PC-3 (cell line): ENCODE measurements around the gene SPACA4. TPM values are rescaled to one million over a fixed set of nuclear protein-coding genes. Genes with fewer than 3 reads are reported as not detected.

Experiments
- ATAC-seq: fragments of 200-7000 bp; cut with Tn5 transposase; 2 replicates; pipeline ENCODE4 v1.9.1; 2020; ENCODE audit warnings: mild to moderate bottlenecking, moderate library complexity
- BruUV-seq: library from RNA; stranded (reverse); fragments of 400-500 nt; replicated peaks from 2 replicates; lab custom pipeline; 2021; lab: Mats Ljungman, UMichigan
- CTCF ChIA-PET: fragments of 300-600 bp; sonication (Branson Sonifier 250); formaldehyde crosslinking; loops from one replicate; lab custom pipeline; 2022; ENCODE audit warnings: antibody characterized with exemption; lab: Charles Lee
- POLR2A ChIA-PET: fragments of 300-600 bp; sonication (Branson Sonifier 250); formaldehyde crosslinking; loops from one replicate; lab custom pipeline; 2022; ENCODE audit warnings: antibody characterized with exemption; ENCODE audit not compliant: unreplicated experiment; lab: Charles Lee
- DNase-seq: peaks from one replicate; pipeline ENCODE4 v3.0.0-alpha.2; 2015
- H2AFZ ChIP-seq: fragments of 300-600 bp; sonication (generic); 2 replicates; pipeline ENCODE4 v1.6.0; 2016; ENCODE audit warnings: antibody characterized with exemption, low read length
- H3F3A ChIP-seq: fragments of 300-600 bp; sonication (generic); one replicate; pipeline ENCODE4 v1.6.0; 2017; ENCODE audit warnings: antibody characterized with exemption, low read length, control low read depth, mild to moderate bottlenecking; ENCODE audit not compliant: unreplicated experiment
- H3K27ac ChIP-seq: fragments of 300-600 bp; sonication (generic); 2 replicates; pipeline ENCODE4 v1.5.1; 2016; ENCODE audit warnings: mild to moderate bottlenecking, low read length
- H3K27me3 ChIP-seq: fragments of 300-600 bp; sonication (generic); 2 replicates; pipeline ENCODE4 v1.6.1; 2016; ENCODE audit warnings: low read length, mixed read lengths
- H3K36me3 ChIP-seq: fragments of 300-600 bp; sonication (generic); 2 replicates; pipeline ENCODE4 v1.6.1; 2016; ENCODE audit warnings: low read depth, mixed run types, low read length, mixed read lengths
- H3K4me1 ChIP-seq: fragments of 300-600 bp; sonication (generic); 2 replicates; pipeline ENCODE4 v1.5.1; 2016; ENCODE audit warnings: low read length; ENCODE audit not compliant: insufficient read depth
- H3K4me2 ChIP-seq: fragments of 300-600 bp; sonication (generic); 2 replicates; pipeline ENCODE4 v1.6.0; 2016; ENCODE audit warnings: low read length
- H3K4me3 ChIP-seq: fragments of 300-600 bp; sonication (generic); 2 replicates; pipeline ENCODE4 v1.5.1; 2016; ENCODE audit warnings: mild to moderate bottlenecking, low read length, mixed read lengths
- H3K79me2 ChIP-seq: fragments of 300-600 bp; sonication (generic); 2 replicates; pipeline ENCODE4 v1.6.1; 2017; ENCODE audit warnings: low read length, mixed read lengths
- H3K9ac ChIP-seq: fragments of 300-600 bp; sonication (generic); 2 replicates; pipeline ENCODE4 v1.6.0; 2016; ENCODE audit warnings: mild to moderate bottlenecking, low read length
- H3K9me2 ChIP-seq: fragments of 300-600 bp; sonication (generic); replicated peaks from 2 replicates; pipeline ENCODE4 v1.6.1; 2016; ENCODE audit warnings: mixed run types, low read length, mixed read lengths
- H3K9me3 ChIP-seq: fragments of 300-600 bp; sonication (generic); 2 replicates; pipeline ENCODE4 v1.6.1; 2016; ENCODE audit warnings: low read length, mixed read lengths
- H4K20me1 ChIP-seq: fragments of 300-600 bp; sonication (generic); 2 replicates; pipeline ENCODE4 v1.6.1; 2016; ENCODE audit warnings: low read length, mixed read lengths
- CTCF ChIP-seq: fragments of 300-600 bp; sonication (generic); conservative IDR thresholded peaks from 2 replicates; pipeline ENCODE4 v1.5.1; 2017; ENCODE audit warnings: antibody characterized with exemption, low read depth, mild to moderate bottlenecking, low read length
- EZH2 ChIP-seq: fragments of 300-600 bp; sonication (generic); IDR thresholded peaks from one replicate; pipeline ENCODE4 v1.6.1; 2017; ENCODE audit warnings: antibody characterized with exemption, mild to moderate bottlenecking, low read length; ENCODE audit not compliant: unreplicated experiment
- EZH2phosphoT487 ChIP-seq: fragments of 300-600 bp; sonication (generic); IDR thresholded peaks from 2 replicates; pipeline ENCODE4 v1.6.1; 2018; ENCODE audit warnings: mild to moderate bottlenecking, antibody characterized with exemption, low read length, borderline replicate concordance
- intact Hi-C: fragments of 100-400 bp; cut with micrococcal nuclease; formaldehyde crosslinking; loops from 2 replicates; pipeline ENCODE4 v1.9.0; 2023
- total RNA-seq: library from RNA; depleted of rRNA; stranded (reverse); fragments of >200 nt; gene quantifications from 2 replicates; pipeline ENCODE4 v1.2.3, GENCODE V29; 2014

The SPACA4 gene
- total RNA-seq, 1 experiment from 2014 or later: not detected

DNA sequence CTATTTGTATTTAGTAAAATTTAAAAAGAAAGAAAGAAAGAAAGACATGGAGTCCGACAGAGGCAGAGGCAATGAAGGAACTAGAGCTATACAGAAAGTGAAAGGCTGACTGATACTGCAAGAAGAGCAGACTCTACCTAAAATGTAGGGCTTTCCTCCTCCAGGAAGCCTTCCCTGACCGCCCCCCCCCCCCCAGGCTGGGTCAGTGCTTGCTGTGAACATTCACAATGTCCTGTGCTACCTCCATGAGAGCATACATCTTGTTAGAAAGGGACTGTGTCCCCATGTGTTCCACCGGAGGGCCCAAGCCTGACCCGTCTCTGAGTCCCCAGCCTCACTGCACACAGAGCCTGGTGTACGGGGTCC, 45.1 kb downstream of the SPACA4 start:
- Histone ChIP-seq H3K9me2 (no peaks in the 10 kb centered on the region), H3K4me2 (no peak overlapping the region), H3K27me3 (no peaks in the 10 kb centered on the region), H2AFZ (no peak overlapping the region), H3K9me3 (no peaks in the 10 kb centered on the region), H3K27ac (no peak overlapping the region), H3K79me2 (no peaks in the 10 kb centered on the region), H4K20me1 (no peaks in the 10 kb centered on the region), H3K36me3 (no peaks in the 10 kb centered on the region), H3K4me1 (no peaks in the 10 kb centered on the region), H3K4me3 (no peak overlapping the region), H3F3A (no peaks in the 10 kb centered on the region), H3K9ac (no peak overlapping the region)
- no peak for ATAC-seq
- TF ChIP-seq CTCF (no peak), EZH2 (no peak), EZH2phosphoT487 (no peak)
- CTCF ChIA-PET: no interaction called here
- BruUV-seq: no TSS peak
- POLR2A ChIA-PET: no interaction called here
- intact Hi-C loops: no loop called here
- DNase-seq: no peak

GRCh38 chr19:48654299-48655059, 47.9 kb downstream of the SPACA4 start:
- ChIA-PET POLR2A (no interaction called here), CTCF (no interaction called here)
- no TSS peak for BruUV-seq
- ATAC-seq (no peak), DNase-seq (no peak)
- no peaks in the 10 kb centered on the region for H3F3A ChIP-seq
- intact Hi-C loops: no loop called here
- H3K27ac ChIP-seq: no peak overlapping the region
- H3K79me2 ChIP-seq: no peaks in the 10 kb centered on the region
- no peaks in the 10 kb centered on the region for H3K36me3 ChIP-seq
- H3K4me1 ChIP-seq: no peaks in the 10 kb centered on the region
- H2AFZ ChIP-seq: no peak overlapping the region
- no peaks in the 10 kb centered on the region for H3K9me3 ChIP-seq
- H3K27me3 ChIP-seq: no peaks in the 10 kb centered on the region
- H3K4me3 ChIP-seq: no peak overlapping the region
- TF ChIP-seq CTCF: no peak
- no peak for TF ChIP-seq EZH2
- no peak for TF ChIP-seq EZH2phosphoT487
- no peak overlapping the region for H3K4me2 ChIP-seq
- no peaks in the 10 kb centered on the region for H4K20me1 ChIP-seq
- H3K9me2 ChIP-seq: no peaks in the 10 kb centered on the region
- no peak overlapping the region for H3K9ac ChIP-seq

DNA sequence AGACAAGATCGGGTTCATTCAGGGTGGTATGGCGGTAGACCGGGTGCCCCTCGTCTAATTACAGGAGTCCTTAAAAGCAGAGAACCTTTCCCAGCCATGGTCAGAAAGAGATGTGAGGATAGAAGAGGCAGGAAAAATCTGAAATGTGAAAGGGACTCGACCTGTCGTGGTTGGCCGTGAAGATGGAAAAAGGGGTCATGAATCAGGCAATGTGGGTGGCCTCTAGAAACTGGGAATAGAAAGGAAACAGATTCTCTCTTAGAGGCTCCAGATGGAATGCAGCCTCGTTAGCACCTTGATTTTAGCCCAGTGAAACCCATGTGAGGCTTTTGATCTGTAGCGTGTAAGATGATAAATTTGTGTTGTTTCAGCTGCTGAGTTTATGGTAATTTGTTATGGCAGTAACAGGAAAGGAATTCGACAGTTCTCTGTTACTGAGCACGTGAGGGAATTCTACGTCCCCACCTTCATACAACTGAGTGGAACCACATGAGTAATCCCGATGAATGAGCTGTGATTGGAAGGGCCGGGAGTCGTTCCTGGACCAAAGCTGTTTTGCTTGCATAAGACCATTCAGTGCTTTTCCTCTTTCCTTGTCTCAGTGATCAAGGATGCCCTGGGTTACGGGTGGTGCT, 50.4 kb downstream of the SPACA4 start:
- no peak overlapping the region for H3K9ac ChIP-seq
- H3K79me2 ChIP-seq: no peaks in the 10 kb centered on the region
- intact Hi-C loops: no loop called here
- no peaks in the 10 kb centered on the region for H3K4me1 ChIP-seq
- no peak overlapping the region for H3K4me3 ChIP-seq
- BruUV-seq: no TSS peak
- no peaks in the 10 kb centered on the region for H4K20me1 ChIP-seq
- ChIA-PET POLR2A (no interaction called here), CTCF (interaction anchor here (1.0 kb wide), 1 partner anchor 11 kb away, joined by 3 read pairs; the partner anchor contains the start of gene CA11)
- H3K9me3 ChIP-seq: no peaks in the 10 kb centered on the region
- H3K27ac ChIP-seq: no peak overlapping the region
- H3F3A ChIP-seq: no peaks in the 10 kb centered on the region
- TF ChIP-seq CTCF (no peak), EZH2 (no peak), EZH2phosphoT487 (no peak)
- DNase-seq: peak; percentile 20
- no peak overlapping the region for H2AFZ ChIP-seq
- no peaks in the 10 kb centered on the region for H3K9me2 ChIP-seq
- no peaks in the 10 kb centered on the region for H3K27me3 ChIP-seq
- ATAC-seq: no peak
- no peaks in the 10 kb centered on the region for H3K36me3 ChIP-seq
- H3K4me2 ChIP-seq: no peak overlapping the region
